Adrenal gland (tissue), 12 donors: ENCODE results near the gene TGFA. TPM values are rescaled to one million over a fixed set of nuclear protein-coding genes. Genes with fewer than 3 reads are reported as not detected.

Source experiments
- DNase-seq, 7 donors: peaks; one replicate each; pipeline ENCODE4 v3.0.0-alpha.2; 2019 to 2020
- H3K27ac ChIP-seq, 5 donors: fragments of 200-600 bp; sonication (generic) in 4 of 5; 1 replicate in 3 of 5; 2 replicates in 2 of 5; pipeline versions ENCODE4 v1.5.1 to v1.8.0; 2016 to 2020; ENCODE audit warnings: mild to moderate bottlenecking in 1 of 5
- H3K27me3 ChIP-seq: fragments of 200-600 bp; 2 replicates; pipeline ENCODE4 v1.8.0; 2021
- H3K36me3 ChIP-seq, 2 donors: fragments of 200-600 bp; replicated peaks in 1 of 2; 1 replicate in 1 of 2; 2 replicates in 1 of 2; pipeline versions ENCODE4 v1.5.1 to v1.8.0; 2018 to 2022
- H3K4me1 ChIP-seq, 2 donors: fragments of 200-600 bp; replicated peaks in 1 of 2; 1 replicate in 1 of 2; 2 replicates in 1 of 2; pipeline versions ENCODE4 v1.5.1 to v1.8.0; 2018 to 2021
- H3K4me3 ChIP-seq, 4 donors: fragments of 200-600 bp; sonication (generic) in 3 of 4; one replicate each; pipeline ENCODE4 v1.5.1; 2016 to 2018
- H3K9me3 ChIP-seq, 3 donors: fragments of 200-600 bp; sonication (generic) in 1 of 3; replicated peaks in 1 of 3; 1 replicate in 2 of 3; 2 replicates in 1 of 3; pipeline versions ENCODE4 v1.5.1 to v1.8.0; 2016 to 2021
- CTCF ChIP-seq, 6 experiments: fragments of 450-650 bp in 4 of 6; fragments of 200-600 bp in 2 of 6; sonication (generic) in 1 of 6; IDR thresholded peaks; 1 replicate in 5 of 6; 2 replicates in 1 of 6; pipeline versions ENCODE4 v1.5.1 to v1.8.0; 2016 to 2021; ENCODE audit warnings: antibody characterized with exemption in 6 of 6, mild to moderate bottlenecking in 2 of 6, moderate library complexity in 1 of 6
- POLR2A ChIP-seq, 2 donors: fragments of 450-650 bp; IDR thresholded peaks; one replicate each; pipeline ENCODE4 v1.6.1; 2017; ENCODE audit warnings: antibody characterized with exemption in 2 of 2, mild to moderate bottlenecking in 2 of 2, moderate library complexity in 1 of 2
- WGBS, 4 donors: extraction: QIAGEN DNeasy Blood & Tissue Kit in 2 of 4; methylation state at CpG; one replicate each; pipeline versions ENCODE4 v1.1.5 to v1.1.7; 2013 to 2017; 5-methylcytosine and 5-hydroxymethylcytosine counted together
- intact Hi-C, 2 donors: fragments of 100-400 bp; cut with DNase I; formaldehyde crosslinking; loops; one replicate each; pipeline versions ENCODE4 v1.14.1 to v1.15.0; 2022 to 2023
- polyA plus RNA-seq, 3 donors: library from polyadenylated mRNA; stranded (reverse); fragments of 200-250 nt in 2 of 3; fragments of 350-450 nt in 1 of 3; fragmentation: Illumina TruSeq in 1 of 3; extraction: RNeasy Lipid Tissue Mini Kit (QIAGEN cat#74804) in 1 of 3; gene quantifications; one replicate each; pipeline ENCODE4 v1.2.3, GENCODE V29; 2013 to 2014
- total RNA-seq, 9 donors: library from RNA; depleted of rRNA in 4 of 9; stranded (reverse); fragments of >200 nt in 4 of 9; fragments of 120-200 nt in 1 of 9; fragmentation: NEBNext Ultra II Directional in 1 of 9; extraction: Animal tissue kit (Norgen Biotek cat#: 25700) in 1 of 9; gene quantifications; one replicate each; pipeline versions ENCODE4 v1.1.0 to v1.2.4, GENCODE V29; 2013 to 2023
- donor health status: healthy with polysubstance abuse.
- donor health status: Bipolar disorder and iron deficiency.
- donor health status: DM: yes; HTN: yes; CAD: no.
- donor health status: DM: no; HTN: no; CAD: no.
- donor health status: DM: no; HTN: no; CAD: no.
- donor health status: DM: yes; HTN: yes; CAD: no.

Gene TGFA
- total and polyA plus RNA-seq, 12 donors = 0.11 to 8.2 (median 0.75) TPM

DNA sequence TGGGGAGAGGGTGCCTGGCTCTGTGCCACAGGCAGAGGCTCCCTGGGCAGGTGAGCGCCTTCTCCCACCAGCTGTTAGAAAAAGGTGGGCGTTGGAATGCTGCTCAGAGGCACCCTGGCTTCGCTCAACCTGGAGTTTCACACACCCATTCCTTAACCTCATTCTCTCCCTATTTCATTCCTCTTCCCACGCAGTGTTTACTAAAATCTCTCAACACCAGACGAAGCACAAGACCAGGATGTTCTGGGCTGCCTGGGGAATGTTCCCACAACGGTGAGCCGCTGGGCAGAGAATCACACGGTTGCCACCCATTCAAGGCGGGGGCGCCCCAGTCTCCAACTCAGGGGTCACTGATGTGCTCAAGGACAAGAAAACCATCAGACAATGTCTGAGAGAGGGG is 64.5 kb downstream of the TGFA start:
- DNase-seq = no peak
- H3K4me3 ChIP-seq = no peak overlapping the region
- intact Hi-C loops = no loop called here
- H3K27ac ChIP-seq = no peak overlapping the region
- no peaks in the 10 kb centered on the region for H3K27me3 ChIP-seq
- TF ChIP-seq POLR2A (IDR thresholded peaks at IDR 0.05) = no peak
- TF ChIP-seq CTCF (IDR thresholded peaks at IDR 0.05) = no peak
- 72 to 75% (median 74%) methylated on average over 10 of the region's 10 CpGs for WGBS, 4 donors
- no peaks in the 10 kb centered on the region for H3K36me3 ChIP-seq
- H3K9me3 ChIP-seq = no peaks in the 10 kb centered on the region
- no peaks in the 10 kb centered on the region for H3K4me1 ChIP-seq

- Histone ChIP-seq H3K9me3 (no peaks in the 10 kb centered on the region), H3K4me3 (no peak overlapping the region), H3K27ac (no peak overlapping the region), H3K4me1 (no peaks in the 10 kb centered on the region), H3K27me3 (no peaks in the 10 kb centered on the region), H3K36me3 (no peaks in the 10 kb centered on the region)
- TF ChIP-seq CTCF (IDR thresholded peaks at IDR 0.05) (no peak), POLR2A (IDR thresholded peaks at IDR 0.05) (no peak)
- intact Hi-C loops = no loop called here
- no peak for DNase-seq
- WGBS, 4 donors = 58 to 71% (median 67%) methylated on average over 1 of the region's 1 CpG
Measured at GRCh38 chr2:70484086-70484485, 69.5 kb downstream of the TGFA start.

DNA sequence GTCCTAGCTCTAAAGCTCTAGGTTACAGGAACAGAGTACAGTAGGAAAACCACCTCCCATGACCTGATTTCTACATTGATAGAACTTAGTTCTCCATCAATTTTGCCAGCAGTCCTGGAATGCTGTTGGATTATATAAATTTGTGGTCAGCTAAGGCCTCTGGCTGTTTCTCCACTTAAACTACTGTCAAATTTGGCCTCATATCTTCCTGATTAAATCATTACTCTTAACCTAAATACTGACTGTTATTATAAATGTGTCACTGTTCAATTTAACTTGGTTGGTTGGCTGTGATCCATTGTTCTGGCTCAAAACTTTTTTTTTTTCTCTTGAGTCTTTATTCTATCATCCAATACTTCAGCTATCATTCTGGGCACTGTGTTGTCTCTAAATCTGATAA is 71.2 kb downstream of the TGFA start:
- no peak for DNase-seq
- intact Hi-C loops = no loop called here
- H3K4me1 ChIP-seq = no peaks in the 10 kb centered on the region
- H3K4me3 ChIP-seq = no peak overlapping the region
- H3K27me3 ChIP-seq = no peaks in the 10 kb centered on the region
- H3K36me3 ChIP-seq = no peaks in the 10 kb centered on the region
- no peak overlapping the region for H3K27ac ChIP-seq
- TF ChIP-seq CTCF (IDR thresholded peaks at IDR 0.05) = no peak
- TF ChIP-seq POLR2A (IDR thresholded peaks at IDR 0.05) = no peak
- H3K9me3 ChIP-seq = no peaks in the 10 kb centered on the region

DNA sequence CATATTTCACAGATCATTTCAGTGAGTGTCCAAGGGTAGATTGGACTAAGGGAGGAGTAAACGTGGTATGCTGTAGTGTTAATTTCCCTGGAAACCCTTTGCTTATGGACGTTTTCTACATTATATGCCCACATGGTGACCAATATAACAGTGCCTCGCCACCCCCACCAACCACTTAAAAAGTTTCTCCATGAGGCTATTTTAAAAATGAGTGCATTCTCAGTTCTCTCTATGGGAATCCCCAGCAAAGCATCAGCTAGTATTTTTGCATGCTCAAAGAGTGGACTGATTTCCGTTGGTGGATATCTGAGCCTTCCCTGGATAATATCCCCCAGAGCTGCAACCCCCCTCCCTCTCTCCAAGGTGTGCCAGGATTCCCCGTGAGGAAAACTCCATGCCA is 73.2 kb downstream of the TGFA start:
- intact Hi-C loops = no loop called here
- TF ChIP-seq CTCF (IDR thresholded peaks at IDR 0.05) (no peak), POLR2A (IDR thresholded peaks at IDR 0.05) (no peak)
- no peak for DNase-seq
- Histone ChIP-seq H3K4me3 (no peak overlapping the region), H3K9me3 (no peaks in the 10 kb centered on the region), H3K4me1 (no peaks in the 10 kb centered on the region), H3K27me3 (peaks cover 3% of the 10 kb centered on the region), H3K36me3 (no peaks in the 10 kb centered on the region), H3K27ac (no peak overlapping the region)
- 54 to 68% (median 60%) methylated on average over 5 of the region's 5 CpGs for WGBS, 4 donors
